ENCODE measurements around the gene SMR3B.

Gene SMR3B

DNA sequence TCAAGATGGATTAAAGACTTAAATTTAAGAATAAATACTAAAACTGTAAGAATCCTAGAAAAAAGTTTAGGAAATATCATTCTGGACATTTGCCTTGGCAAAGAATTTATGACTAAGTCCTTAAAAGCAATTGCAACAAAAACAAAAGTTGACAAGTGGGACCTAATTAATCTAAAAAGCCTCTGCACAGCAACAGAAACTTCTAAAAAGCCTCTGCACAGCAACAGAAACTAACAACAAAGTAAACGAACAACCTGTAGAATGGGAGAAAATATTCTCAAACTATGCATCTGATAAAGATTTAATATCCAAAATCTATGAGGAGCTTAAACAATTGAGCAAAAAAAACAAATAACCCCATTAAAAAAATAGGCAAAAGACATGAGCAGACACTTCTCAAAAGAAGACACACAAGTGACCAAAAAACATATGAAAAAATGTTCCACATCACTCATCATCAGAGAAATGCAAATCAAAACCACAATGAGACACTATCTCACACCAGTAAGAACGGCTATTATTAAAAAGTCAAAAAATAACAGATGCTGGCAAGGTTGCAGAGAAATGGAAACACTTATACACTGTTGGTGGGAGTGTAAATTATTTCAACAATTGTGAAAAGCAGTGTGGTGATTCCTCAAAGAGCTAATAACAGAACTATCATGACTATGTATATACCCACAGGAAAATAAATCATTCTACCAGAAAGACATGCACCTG, 9.3 kb downstream of the SMR3B start:
- no peak for DNase-seq (ENCODE audit: extremely low read depth, low read depth)
- H3K4me3 ChIP-seq (replicated peaks; ENCODE audit: low read depth, low read length): no peak overlapping the region
- TF ChIP-seq, protein P1, sequence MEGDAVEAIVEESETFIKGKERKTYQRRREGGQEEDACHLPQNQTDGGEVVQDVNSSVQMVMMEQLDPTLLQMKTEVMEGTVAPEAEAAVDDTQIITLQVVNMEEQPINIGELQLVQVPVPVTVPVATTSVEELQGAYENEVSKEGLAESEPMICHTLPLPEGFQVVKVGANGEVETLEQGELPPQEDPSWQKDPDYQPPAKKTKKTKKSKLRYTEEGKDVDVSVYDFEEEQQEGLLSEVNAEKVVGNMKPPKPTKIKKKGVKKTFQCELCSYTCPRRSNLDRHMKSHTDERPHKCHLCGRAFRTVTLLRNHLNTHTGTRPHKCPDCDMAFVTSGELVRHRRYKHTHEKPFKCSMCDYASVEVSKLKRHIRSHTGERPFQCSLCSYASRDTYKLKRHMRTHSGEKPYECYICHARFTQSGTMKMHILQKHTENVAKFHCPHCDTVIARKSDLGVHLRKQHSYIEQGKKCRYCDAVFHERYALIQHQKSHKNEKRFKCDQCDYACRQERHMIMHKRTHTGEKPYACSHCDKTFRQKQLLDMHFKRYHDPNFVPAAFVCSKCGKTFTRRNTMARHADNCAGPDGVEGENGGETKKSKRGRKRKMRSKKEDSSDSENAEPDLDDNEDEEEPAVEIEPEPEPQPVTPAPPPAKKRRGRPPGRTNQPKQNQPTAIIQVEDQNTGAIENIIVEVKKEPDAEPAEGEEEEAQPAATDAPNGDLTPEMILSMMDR (IDR thresholded peaks at IDR 0.05; ENCODE audit: low read depth, low read length, missing control alignments): no peak

DNA sequence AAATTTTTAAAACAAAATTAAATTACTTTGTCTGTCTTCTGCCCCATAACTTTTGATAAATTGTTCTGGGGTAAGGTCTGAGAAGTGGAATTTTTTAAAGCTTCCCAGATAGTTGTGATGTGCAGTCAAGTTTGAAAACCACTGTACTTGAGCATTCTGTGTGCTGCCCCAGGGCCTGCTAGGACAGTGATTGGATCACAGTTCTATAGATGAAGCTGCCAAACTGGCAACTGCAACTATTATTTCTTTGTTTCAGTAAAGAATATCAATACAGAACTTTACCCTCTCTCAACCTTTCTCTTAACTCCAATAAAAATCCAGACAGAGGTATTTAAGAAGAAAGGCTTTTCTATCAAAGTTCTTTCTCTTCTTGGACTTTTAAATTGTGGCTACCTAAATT, 14.6 kb downstream of the SMR3B start, which contains the start of gene OPRPN:
OPRPN (plus strand) TSS at position 361 of the 400 bp plus-strand sequence. CDS start 1,346 bp downstream, outside the sequence.
- H3K4me3 ChIP-seq (replicated peaks; ENCODE audit: low read depth, low read length): no peak within 1 kb of the TSS
- DNase-seq (ENCODE audit: extremely low read depth, low read depth): no peak
- TF ChIP-seq, protein P1 (IDR thresholded peaks at IDR 0.05; ENCODE audit: low read depth, low read length, missing control alignments): no peak

DNA sequence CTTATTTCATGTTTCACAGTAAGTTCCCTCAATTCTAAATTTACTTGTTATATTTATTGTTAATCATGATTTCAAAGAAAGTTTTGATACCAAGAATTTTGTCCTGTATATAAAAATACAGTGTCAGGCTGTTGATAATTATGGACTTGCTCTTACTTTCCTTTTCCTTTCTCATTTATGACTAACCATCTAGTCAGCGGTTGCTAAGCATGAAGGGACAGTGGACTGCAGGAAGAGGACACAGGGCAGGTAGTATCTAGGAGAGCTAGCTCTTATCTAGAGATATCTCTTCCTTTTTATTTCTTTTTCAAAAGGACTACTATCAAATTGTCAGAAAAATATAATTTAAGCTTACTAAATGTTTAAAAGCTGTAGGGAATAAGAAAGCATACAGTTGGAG, 16.4 kb downstream of the SMR3B start:
- TF ChIP-seq, protein P1 (IDR thresholded peaks at IDR 0.05; ENCODE audit: low read depth, low read length, missing control alignments): no peak
- DNase-seq (ENCODE audit: extremely low read depth, low read depth): no peak
- H3K4me3 ChIP-seq (replicated peaks; ENCODE audit: low read depth, low read length): no peak overlapping the region

DNA sequence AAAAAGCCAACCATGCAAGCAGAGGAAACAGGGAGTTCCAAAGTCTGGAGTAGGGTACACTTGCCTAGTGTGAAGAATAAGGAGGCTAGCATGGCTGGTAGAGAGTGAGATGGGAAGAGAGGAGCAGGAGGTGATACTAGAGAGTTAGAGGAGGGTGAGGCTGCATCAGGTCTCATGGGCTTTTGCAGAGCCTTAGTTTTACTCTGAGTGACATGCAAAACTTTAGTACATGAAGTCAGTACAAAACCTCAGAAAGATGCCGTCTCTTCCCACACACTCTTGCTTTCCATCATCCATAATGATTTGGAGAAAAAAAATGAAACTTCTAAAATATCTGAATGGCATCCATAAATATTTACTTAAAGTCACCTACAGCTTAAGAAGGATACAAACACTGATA, 19.8 kb downstream of the SMR3B start:
- TF ChIP-seq, protein P1 (IDR thresholded peaks at IDR 0.05; ENCODE audit: low read depth, low read length, missing control alignments): no peak
- no peak for DNase-seq (ENCODE audit: extremely low read depth, low read depth)
- no peak overlapping the region for H3K4me3 ChIP-seq (replicated peaks; ENCODE audit: low read depth, low read length)

DNA sequence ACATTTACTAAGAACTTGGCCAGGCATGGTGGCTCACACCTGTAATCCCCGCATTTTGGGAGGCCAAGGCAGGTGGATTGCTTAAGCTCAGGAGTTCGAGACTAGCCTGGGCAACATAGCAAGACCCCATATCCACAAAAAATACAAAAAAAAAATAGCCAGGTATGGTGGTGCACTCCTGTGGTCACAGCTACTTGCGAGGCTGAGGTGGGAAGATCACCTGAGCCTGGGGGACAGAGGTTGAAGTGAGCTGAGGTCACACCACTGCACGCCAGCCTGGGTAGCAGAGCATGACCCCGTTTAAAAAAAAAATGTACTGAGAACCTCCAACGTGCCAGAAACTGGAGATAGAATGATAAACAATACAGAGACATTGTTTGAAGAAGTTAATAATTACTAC, 22.8 kb downstream of the SMR3B start:
- DNase-seq (ENCODE audit: extremely low read depth, low read depth): no peak
- H3K4me3 ChIP-seq (replicated peaks; ENCODE audit: low read depth, low read length): no peak overlapping the region
- TF ChIP-seq, protein P1 (IDR thresholded peaks at IDR 0.05; ENCODE audit: low read depth, low read length, missing control alignments): no peak

DNA sequence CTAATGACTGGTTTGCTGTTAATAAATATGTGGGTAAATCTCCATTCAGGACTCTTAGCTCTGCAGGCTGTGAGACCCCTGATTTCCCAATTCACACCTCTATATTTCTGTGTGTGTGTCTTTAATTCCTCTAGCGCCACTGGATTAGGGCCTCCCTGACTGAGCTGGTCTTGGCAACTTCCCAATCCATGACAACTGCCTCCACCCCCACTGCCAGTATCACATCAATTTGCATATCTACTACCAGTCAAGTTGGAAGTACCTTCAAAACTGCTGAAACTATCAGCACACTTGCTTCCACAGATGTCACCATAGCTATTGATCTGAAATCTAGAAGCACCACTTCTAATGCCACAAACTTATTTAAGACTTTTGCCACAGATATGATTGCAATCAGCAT, 42.4 kb downstream of the SMR3B start:
- no peak for DNase-seq (ENCODE audit: extremely low read depth, low read depth)
- TF ChIP-seq, protein P1 (IDR thresholded peaks at IDR 0.05; ENCODE audit: low read depth, low read length, missing control alignments): no peak
- H3K4me3 ChIP-seq (replicated peaks; ENCODE audit: low read depth, low read length): no peak overlapping the region

DNA sequence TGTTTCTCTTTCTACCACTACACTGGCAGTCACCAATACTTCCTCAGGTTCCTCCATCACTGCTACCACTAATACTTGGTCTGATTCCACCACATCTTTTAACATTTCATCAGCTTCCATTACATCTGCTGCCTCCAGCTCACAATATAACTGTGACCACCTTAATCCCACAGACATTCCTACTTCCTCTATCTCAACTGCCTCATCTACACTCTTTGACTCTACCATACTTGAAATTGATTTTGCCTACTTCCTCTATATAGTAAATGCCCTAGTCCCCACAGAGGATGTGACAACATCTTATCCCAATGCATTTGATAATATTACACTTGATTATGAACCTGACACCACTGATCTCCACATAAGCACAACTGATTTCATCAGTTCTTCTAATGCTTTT, 43.9 kb downstream of the SMR3B start:
- DNase-seq (ENCODE audit: extremely low read depth, low read depth): no peak
- TF ChIP-seq, protein P1 (IDR thresholded peaks at IDR 0.05; ENCODE audit: low read depth, low read length, missing control alignments): no peak
- no peak overlapping the region for H3K4me3 ChIP-seq (replicated peaks; ENCODE audit: low read depth, low read length)
